ENCODE data around the gene FNDC3A. TPM values are rescaled to one million over a fixed set of nuclear protein-coding genes. Genes with fewer than 3 reads are reported as not detected.

FNDC3A gene, protein sequence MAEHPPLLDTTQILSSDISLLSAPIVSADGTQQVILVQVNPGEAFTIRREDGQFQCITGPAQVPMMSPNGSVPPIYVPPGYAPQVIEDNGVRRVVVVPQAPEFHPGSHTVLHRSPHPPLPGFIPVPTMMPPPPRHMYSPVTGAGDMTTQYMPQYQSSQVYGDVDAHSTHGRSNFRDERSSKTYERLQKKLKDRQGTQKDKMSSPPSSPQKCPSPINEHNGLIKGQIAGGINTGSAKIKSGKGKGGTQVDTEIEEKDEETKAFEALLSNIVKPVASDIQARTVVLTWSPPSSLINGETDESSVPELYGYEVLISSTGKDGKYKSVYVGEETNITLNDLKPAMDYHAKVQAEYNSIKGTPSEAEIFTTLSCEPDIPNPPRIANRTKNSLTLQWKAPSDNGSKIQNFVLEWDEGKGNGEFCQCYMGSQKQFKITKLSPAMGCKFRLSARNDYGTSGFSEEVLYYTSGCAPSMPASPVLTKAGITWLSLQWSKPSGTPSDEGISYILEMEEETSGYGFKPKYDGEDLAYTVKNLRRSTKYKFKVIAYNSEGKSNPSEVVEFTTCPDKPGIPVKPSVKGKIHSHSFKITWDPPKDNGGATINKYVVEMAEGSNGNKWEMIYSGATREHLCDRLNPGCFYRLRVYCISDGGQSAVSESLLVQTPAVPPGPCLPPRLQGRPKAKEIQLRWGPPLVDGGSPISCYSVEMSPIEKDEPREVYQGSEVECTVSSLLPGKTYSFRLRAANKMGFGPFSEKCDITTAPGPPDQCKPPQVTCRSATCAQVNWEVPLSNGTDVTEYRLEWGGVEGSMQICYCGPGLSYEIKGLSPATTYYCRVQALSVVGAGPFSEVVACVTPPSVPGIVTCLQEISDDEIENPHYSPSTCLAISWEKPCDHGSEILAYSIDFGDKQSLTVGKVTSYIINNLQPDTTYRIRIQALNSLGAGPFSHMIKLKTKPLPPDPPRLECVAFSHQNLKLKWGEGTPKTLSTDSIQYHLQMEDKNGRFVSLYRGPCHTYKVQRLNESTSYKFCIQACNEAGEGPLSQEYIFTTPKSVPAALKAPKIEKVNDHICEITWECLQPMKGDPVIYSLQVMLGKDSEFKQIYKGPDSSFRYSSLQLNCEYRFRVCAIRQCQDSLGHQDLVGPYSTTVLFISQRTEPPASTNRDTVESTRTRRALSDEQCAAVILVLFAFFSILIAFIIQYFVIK
- total RNA-seq: 27.2 and 27.8 TPM in 2 replicates

GRCh38 chr13:48975856-48976575 is at the start of gene FNDC3A:
FNDC3A (plus strand) TSS chr13:48975912; CDS start chr13:49006191, 30,279 bp downstream.
- intact Hi-C loops (cut with micrococcal nuclease): loop anchor here (1.0 to 10.0 kb wide), 11 partner anchors 134 to 881 kb away; partner anchors contain the start of genes CAB39L, CDADC1, CYSLTR2 and ITM2B

GRCh38 chr13:48928757-48929430 is 46.8 kb upstream of the FNDC3A start:
- intact Hi-C loops (cut with micrococcal nuclease): no loop called here

GRCh38 chr13:48930918-48931317 is 44.8 kb upstream of the FNDC3A start:
- intact Hi-C loops (cut with micrococcal nuclease): no loop called here

- intact Hi-C loops (cut with micrococcal nuclease): no loop called here
Observed at GRCh38 chr13:48938308-48938943, 37.3 kb upstream of the FNDC3A start.

DNA sequence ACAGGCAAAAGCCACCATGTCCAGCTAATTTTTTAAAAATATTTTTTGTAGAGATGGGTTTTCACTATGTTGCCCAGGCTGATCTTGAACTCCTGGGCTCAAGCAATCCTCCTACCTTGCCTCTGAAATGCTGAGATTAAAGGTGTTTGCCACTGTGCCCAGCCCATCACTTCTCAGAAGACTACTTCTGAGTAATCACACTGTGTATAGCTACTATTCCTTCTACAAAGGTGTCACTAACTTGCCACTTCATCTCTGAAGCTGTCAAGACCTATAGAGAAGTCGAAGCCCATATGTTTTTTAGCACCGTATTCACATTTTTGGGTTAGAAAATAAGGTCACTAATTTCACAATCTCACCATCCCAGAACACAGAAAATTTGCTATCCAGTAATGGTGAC is 36.0 kb upstream of the FNDC3A start:
- intact Hi-C loops (cut with micrococcal nuclease): no loop called here

GRCh38 chr13:48942131-48942530 is 33.6 kb upstream of the FNDC3A start:
- intact Hi-C loops (cut with micrococcal nuclease): no loop called here

DNA sequence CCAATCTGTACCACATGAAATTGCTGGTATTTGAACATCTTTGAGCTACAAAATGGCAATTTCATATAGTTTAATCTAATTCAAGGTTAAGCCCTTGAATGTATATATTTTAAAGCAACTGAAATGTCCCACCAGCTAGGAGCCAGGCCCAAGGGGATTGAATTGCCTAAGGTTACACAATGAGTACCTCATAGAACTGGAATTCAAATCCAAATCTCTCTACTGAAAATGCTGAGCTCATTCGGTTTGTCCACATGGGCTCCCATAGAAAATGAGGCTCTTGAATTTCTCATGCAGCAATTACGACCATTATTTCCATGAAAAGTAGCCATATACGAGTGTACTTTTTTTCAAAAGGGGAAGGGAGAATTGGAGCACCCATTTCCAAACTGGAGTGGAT is 31.5 kb upstream of the FNDC3A start:
- intact Hi-C loops (cut with micrococcal nuclease): no loop called here

- intact Hi-C loops (cut with micrococcal nuclease): no loop called here
Observed at GRCh38 chr13:48945626-48946025, 30.1 kb upstream of the FNDC3A start.

DNA sequence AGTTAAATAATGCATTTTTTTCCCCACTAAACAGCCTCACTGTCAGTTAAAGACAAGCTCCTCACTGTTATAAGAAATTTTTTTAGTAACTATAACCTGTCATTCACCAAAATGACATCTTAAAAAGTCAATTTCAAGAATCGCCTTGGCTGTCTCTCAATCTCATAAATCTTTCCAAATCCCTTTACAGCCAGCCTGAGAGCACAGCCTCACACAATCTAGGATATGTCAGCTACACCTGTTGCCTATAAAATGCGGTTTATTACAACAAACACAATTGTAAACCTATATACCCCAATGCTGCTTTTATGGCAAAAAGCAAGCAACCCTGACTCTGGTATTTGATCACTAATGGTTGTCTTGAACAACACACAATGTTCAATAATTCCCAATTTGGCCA is 29.5 kb upstream of the FNDC3A start:
- intact Hi-C loops (cut with micrococcal nuclease): no loop called here

- intact Hi-C loops (cut with micrococcal nuclease): no loop called here
Observed at GRCh38 chr13:48949566-48950500, 25.9 kb upstream of the FNDC3A start.

- intact Hi-C loops (cut with micrococcal nuclease): no loop called here
Observed at GRCh38 chr13:48950501-48950875, 25.2 kb upstream of the FNDC3A start.

DNA sequence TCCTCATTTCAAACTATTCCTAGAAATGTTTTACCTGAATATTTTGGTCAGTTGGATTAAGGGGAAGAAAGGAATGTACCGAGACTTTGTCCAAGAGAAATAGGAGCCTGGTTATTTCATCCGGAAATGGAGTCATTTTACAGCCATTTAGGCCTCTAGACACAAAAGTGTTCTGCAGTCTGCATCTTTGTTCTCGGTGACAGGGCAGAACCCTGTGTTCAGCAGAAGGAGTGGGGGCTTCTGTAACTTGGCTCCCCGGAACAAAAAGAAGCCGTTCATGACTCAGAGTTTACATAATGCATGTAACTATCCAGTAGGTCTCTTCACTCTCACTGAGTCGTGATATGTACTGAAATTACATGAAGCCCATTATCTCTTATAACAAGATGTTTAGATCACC is 21.6 kb upstream of the FNDC3A start:
- intact Hi-C loops (cut with micrococcal nuclease): no loop called here

DNA sequence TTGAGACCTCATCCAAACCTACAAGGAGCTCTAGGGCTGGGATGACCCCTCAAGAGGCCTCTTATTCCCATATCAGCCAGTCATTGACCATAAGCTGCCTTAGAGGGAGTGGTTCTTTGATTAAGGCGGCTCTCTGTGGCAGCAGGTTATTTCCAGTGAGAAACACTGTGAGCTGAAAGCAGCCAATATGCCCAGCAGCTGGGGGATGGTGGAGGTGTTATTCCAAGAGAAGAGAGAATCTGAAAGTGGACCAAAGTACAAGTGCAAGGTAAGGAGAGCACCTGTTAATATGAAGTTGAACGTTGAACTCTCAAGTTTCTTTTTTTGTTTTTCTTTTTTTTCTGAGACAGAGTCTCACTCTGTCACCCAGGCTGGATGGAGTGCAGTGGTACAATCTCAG is 20.2 kb upstream of the FNDC3A start:
- intact Hi-C loops (cut with micrococcal nuclease): no loop called here

DNA sequence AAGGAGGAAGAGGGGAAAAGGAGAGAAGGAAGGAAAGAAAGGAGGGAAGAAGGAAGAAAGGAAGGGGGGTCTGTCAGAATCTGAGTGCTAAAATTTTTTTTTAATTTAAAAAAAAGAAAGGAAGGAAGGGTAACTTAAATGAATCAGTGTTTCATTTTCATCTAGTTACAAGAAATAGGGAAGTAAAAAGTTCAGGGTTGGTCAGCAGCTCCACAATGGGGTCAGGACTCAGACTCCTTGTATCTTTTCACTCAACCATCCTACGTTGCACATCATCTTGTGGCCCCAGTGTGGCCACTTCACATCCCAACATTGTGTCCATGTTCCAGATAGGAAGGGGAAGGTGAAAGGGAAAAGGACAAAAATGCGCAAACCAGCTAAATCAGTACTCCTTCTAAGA is 14.3 kb upstream of the FNDC3A start:
- intact Hi-C loops (cut with micrococcal nuclease): no loop called here

DNA sequence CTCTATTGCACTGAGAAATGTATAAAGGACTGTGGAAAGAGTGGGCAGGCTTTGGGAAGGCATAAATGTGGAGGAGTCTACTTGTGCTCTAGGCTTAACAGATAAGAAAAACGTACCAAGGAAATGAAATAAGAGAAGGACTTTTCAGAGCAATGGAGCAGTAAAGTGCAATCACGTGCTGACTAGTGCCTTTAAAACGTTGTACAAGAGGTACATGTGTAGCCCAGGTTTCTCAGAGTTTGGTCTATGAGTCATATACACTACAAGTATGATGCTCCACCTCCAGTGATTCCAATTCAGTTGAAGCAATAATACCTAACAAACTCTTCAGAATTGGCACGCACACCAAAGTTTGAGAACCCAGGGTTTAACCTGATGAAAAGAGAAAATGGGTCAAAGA is 13.4 kb upstream of the FNDC3A start:
- intact Hi-C loops (cut with micrococcal nuclease): no loop called here

DNA sequence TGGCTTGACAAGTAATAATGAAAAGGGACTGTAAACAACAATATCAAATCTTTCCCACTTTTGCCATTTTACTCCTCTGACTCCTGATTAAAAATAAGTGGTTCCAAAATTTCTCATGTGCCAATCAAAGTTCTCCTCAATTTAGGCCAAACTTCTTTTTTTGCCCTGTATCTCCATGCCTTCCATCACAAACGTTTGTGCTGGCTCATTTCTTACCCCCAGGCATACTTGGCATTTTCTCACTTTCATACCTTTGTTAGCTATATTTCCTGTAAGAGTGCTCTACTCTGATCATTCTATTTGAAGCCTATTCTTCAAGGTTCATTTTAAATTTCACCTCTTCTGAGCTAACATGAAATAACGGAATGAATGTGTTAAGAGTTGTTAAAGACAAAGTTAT is 10.0 kb upstream of the FNDC3A start:
- intact Hi-C loops (cut with micrococcal nuclease): no loop called here

DNA sequence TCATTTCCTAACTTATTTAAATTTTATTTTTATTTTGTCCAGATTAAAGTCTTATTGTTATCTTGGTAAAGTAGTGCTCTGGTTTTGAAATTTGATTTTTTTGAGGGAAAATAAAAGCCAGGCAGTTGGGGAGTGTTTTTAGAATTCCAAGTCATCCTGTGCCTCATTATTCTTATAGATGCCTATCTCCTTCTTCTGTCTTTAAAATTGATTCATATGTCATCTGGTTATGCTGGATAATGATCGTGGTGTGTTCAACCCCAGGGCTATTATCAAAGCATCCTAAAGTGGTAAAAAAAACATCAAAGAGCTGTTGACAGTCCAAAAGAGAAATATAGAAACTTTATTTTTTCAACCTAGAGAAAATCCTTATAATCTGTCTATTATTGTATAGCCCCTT is 6.0 kb upstream of the FNDC3A start:
- intact Hi-C loops (cut with micrococcal nuclease): loop anchor here (10.0 kb wide), 2 partner anchors 615 to 875 kb away; partner anchors contain the start of genes MED4 and RCBTB1

DNA sequence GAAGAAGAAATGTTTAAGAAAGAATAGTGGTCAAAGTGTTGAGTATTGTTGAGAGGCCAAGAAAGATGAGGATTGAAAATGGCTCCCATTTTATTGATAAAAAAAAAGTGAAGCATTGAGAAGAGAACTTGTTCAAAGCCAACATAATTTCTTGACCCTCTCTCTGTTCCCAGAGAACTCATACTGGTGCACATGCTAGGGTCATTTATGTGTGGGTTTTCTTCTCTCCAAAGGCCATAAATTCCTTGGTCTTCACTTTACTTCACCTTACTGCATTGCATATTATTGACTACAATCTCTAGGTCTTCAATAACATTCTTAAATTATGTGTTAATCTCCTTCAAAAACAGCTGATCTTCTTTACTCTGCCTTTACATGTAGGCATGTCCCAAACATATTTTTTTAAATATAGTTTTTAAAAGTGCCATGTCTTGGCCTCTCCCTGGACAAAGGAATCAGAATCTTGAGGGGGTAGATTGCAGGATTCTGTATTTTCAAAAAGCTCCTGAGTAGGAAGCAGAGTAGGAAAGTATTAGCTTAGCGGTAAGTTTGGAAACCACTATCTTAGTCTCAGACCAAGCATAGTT is 1.8 kb upstream of the FNDC3A start:
- intact Hi-C loops (cut with micrococcal nuclease): loop anchor here (10.0 kb wide), 2 partner anchors 611 to 879 kb away; partner anchors contain the start of genes MED4 and RCBTB1

Data from T-helper 2 cell treated with Interferon-gamma antibody and Interleukin-4, amounts not matched to agents 100 ng/mL and 5 ng/mL, for 36 hours (primary cell).